Activated B cell treated with CpG ODN at 0.5 μM for 24 hours (primary cell): Measurements from ENCODE around the gene SYNPO2. TPM values are rescaled to one million over a fixed set of nuclear protein-coding genes. Genes with fewer than 3 reads are reported as not detected.
"Not testable (repeated sequence)": the region's sequence is repeated elsewhere in the genome, so short reads cannot be mapped to it uniquely, and the experiment has no call there.

Source experiments
- ATAC-seq: fragments of 200-7000 bp; cut with Tn5 transposase; one replicate; pipeline ENCODE4 v1.10.0; 2021; ENCODE audit warnings: low read depth, mild to moderate bottlenecking, moderate library complexity
- CTCF ChIA-PET: fragments of 350-600 bp; sonication (Branson Sonifier 250); formaldehyde crosslinking; loops from one replicate; lab custom pipeline; 2021; ENCODE audit warnings: antibody characterized with exemption; lab: Charles Lee
- POLR2A ChIA-PET: fragments of 350-600 bp; sonication (Branson Sonifier 250); formaldehyde crosslinking; loops from one replicate; lab custom pipeline; 2021; ENCODE audit warnings: antibody characterized with exemption; lab: Charles Lee
- DNase-seq: peaks from one replicate; pipeline ENCODE4 v3.0.0; 2022
- H3K27ac Mint-ChIP-seq: one replicate; pipeline ENCODE4 v1.8.0; 2020; ENCODE audit warnings: mixed read lengths
- H3K27me3 Mint-ChIP-seq: one replicate; pipeline ENCODE4 v1.8.0; 2021; ENCODE audit warnings: mixed read lengths
- H3K36me3 Mint-ChIP-seq: one replicate; pipeline ENCODE4 v1.8.0; 2021; ENCODE audit warnings: low read depth, mixed read lengths
- H3K4me1 Mint-ChIP-seq: one replicate; pipeline ENCODE4 v1.8.0; 2021; ENCODE audit warnings: mixed read lengths
- H3K4me3 Mint-ChIP-seq: one replicate; pipeline ENCODE4 v1.8.0; 2020; ENCODE audit warnings: mild to moderate bottlenecking, mixed read lengths
- H3K9me3 Mint-ChIP-seq: one replicate; pipeline ENCODE4 v1.8.0; 2020; ENCODE audit warnings: mixed read lengths
- CTCF ChIP-seq: fragments of 200-600 bp; IDR thresholded peaks from one replicate; pipeline ENCODE4 v1.8.0; 2022; ENCODE audit warnings: antibody characterized with exemption, mild to moderate bottlenecking
- intact Hi-C: fragments of 100-400 bp; cut with micrococcal nuclease; formaldehyde crosslinking; loops from one replicate; pipeline ENCODE4 v1.15.1; 2024
- total RNA-seq: library from RNA; stranded (reverse); gene quantifications from 2 replicates; pipeline ENCODE4 v1.2.3, GENCODE V29; 2022

Gene SYNPO2
- total RNA-seq, 1 donor from 2014 or later: 0.18 TPM

- H3K9me3 Mint-ChIP-seq: peaks cover 4% of the 10 kb centered on the region
- H3K36me3 Mint-ChIP-seq: no peaks in the 10 kb centered on the region
- ChIA-PET CTCF (no interaction called here), POLR2A (no interaction called here)
- H3K4me3 Mint-ChIP-seq: no peak overlapping the region
- no peak for TF ChIP-seq CTCF
- H3K27ac Mint-ChIP-seq: no peak overlapping the region
- ATAC-seq (no peak), DNase-seq (no peak)
- intact Hi-C loops: no loop called here
- no peaks in the 10 kb centered on the region for H3K4me1 Mint-ChIP-seq
- H3K27me3 Mint-ChIP-seq: peaks cover 24% of the 10 kb centered on the region
Observed at GRCh38 chr4:119017636-119018035, 129.0 kb downstream of the SYNPO2 start.

- intact Hi-C loops: no loop called here
- CTCF ChIA-PET: no interaction called here
Observed at GRCh38 chr4:119020158-119020557, 131.5 kb downstream of the SYNPO2 start.

GRCh38 chr4:119022520-119022919 is 133.9 kb downstream of the SYNPO2 start:
- H3K27ac Mint-ChIP-seq, ATAC-seq, H3K36me3 Mint-ChIP-seq, H3K4me1 Mint-ChIP-seq, intact Hi-C loops, CTCF ChIA-PET, H3K4me3 Mint-ChIP-seq, DNase-seq, H3K9me3 Mint-ChIP-seq, POLR2A ChIA-PET: not testable (repeated sequence)
- H3K27me3 Mint-ChIP-seq: peaks cover 13% of the 10 kb centered on the region

More at GRCh38 chr4:119020158-119020557, 131.5 kb downstream of the SYNPO2 start:
- DNase-seq (no peak), ATAC-seq (no peak)
- H3K27me3 Mint-ChIP-seq: peaks cover 26% of the 10 kb centered on the region
- no peaks in the 10 kb centered on the region for H3K36me3 Mint-ChIP-seq
- H3K4me1 Mint-ChIP-seq: no peaks in the 10 kb centered on the region
- TF ChIP-seq CTCF: no peak
- peaks cover 4% of the 10 kb centered on the region for H3K9me3 Mint-ChIP-seq
- no peak overlapping the region for H3K27ac Mint-ChIP-seq
- POLR2A ChIA-PET: no interaction called here
- no peak overlapping the region for H3K4me3 Mint-ChIP-seq

GRCh38 chr4:119024102-119024501 is 135.4 kb downstream of the SYNPO2 start:
- intact Hi-C loops: no loop called here
- H3K36me3 Mint-ChIP-seq: no peaks in the 10 kb centered on the region
- no peak for TF ChIP-seq CTCF
- DNase-seq (no peak), ATAC-seq (no peak)
- POLR2A ChIA-PET: no interaction called here
- CTCF ChIA-PET: no interaction called here
- no peaks in the 10 kb centered on the region for H3K4me1 Mint-ChIP-seq
- no peak overlapping the region for H3K27ac Mint-ChIP-seq
- H3K9me3 Mint-ChIP-seq: no peaks in the 10 kb centered on the region
- peaks cover 5% of the 10 kb centered on the region for H3K27me3 Mint-ChIP-seq
- no peak overlapping the region for H3K4me3 Mint-ChIP-seq

- Mint-ChIP-seq H3K9me3 (no peaks in the 10 kb centered on the region), H3K27ac (no peak overlapping the region), H3K4me1 (no peaks in the 10 kb centered on the region), H3K4me3 (no peak overlapping the region), H3K36me3 (no peaks in the 10 kb centered on the region), H3K27me3 (peaks cover 4% of the 10 kb centered on the region)
- ChIA-PET CTCF (no interaction called here), POLR2A (no interaction called here)
- DNase-seq (no peak), ATAC-seq (no peak)
- no peak for TF ChIP-seq CTCF
- intact Hi-C loops: no loop called here
Observed at GRCh38 chr4:119025420-119025819, 136.8 kb downstream of the SYNPO2 start.
